ENCODE measurements around the gene UPF3A.
"Not testable (repeated sequence)": the region's sequence is repeated elsewhere in the genome, so short reads cannot be mapped to it uniquely, and the experiment has no call there.

DNA sequence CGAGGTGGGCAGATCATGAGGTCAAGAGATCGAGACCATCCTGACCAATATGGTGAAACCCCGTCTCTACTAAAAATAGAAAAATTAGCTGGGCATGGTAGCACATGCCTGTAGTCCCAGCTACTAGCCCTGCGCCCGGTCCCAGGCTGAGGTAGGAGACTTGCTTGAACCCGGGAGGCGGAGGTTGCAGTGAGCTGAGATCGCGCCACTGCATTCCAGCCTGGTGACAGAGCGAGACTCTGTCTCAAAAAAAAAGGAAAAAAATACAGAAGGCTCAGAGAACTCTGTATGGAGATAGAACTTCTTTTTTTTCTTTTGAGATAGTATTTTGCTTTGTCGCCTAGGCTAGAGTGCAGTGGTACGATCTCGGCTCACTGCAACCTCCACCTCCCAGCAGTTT, 17.1 kb upstream of the UPF3A start:
- TF ChIP-seq, protein P1, sequence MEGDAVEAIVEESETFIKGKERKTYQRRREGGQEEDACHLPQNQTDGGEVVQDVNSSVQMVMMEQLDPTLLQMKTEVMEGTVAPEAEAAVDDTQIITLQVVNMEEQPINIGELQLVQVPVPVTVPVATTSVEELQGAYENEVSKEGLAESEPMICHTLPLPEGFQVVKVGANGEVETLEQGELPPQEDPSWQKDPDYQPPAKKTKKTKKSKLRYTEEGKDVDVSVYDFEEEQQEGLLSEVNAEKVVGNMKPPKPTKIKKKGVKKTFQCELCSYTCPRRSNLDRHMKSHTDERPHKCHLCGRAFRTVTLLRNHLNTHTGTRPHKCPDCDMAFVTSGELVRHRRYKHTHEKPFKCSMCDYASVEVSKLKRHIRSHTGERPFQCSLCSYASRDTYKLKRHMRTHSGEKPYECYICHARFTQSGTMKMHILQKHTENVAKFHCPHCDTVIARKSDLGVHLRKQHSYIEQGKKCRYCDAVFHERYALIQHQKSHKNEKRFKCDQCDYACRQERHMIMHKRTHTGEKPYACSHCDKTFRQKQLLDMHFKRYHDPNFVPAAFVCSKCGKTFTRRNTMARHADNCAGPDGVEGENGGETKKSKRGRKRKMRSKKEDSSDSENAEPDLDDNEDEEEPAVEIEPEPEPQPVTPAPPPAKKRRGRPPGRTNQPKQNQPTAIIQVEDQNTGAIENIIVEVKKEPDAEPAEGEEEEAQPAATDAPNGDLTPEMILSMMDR (IDR thresholded peaks at IDR 0.05; ENCODE audit: low read length), result not testable (repeated sequence)
- not testable (repeated sequence) for TF ChIP-seq EZH2 (IDR thresholded peaks at IDR 0.05; ENCODE audit: borderline replicate concordance, low read length)

Measured in OCI-LY1 (cell line).